IPS DF 19.7 (cell line): ENCODE measurements around the gene TMEM219.
"Not testable (repeated sequence)": the region's sequence is repeated elsewhere in the genome, so short reads cannot be mapped to it uniquely, and the experiment has no call there.

Experiments used
- DNase-seq: peaks from one replicate; pipeline ENCODE4 v3.0.0-alpha.2; 2013; ENCODE audit warnings: low read depth, low spot score

The TMEM219 gene, protein sequence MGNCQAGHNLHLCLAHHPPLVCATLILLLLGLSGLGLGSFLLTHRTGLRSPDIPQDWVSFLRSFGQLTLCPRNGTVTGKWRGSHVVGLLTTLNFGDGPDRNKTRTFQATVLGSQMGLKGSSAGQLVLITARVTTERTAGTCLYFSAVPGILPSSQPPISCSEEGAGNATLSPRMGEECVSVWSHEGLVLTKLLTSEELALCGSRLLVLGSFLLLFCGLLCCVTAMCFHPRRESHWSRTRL

DNA sequence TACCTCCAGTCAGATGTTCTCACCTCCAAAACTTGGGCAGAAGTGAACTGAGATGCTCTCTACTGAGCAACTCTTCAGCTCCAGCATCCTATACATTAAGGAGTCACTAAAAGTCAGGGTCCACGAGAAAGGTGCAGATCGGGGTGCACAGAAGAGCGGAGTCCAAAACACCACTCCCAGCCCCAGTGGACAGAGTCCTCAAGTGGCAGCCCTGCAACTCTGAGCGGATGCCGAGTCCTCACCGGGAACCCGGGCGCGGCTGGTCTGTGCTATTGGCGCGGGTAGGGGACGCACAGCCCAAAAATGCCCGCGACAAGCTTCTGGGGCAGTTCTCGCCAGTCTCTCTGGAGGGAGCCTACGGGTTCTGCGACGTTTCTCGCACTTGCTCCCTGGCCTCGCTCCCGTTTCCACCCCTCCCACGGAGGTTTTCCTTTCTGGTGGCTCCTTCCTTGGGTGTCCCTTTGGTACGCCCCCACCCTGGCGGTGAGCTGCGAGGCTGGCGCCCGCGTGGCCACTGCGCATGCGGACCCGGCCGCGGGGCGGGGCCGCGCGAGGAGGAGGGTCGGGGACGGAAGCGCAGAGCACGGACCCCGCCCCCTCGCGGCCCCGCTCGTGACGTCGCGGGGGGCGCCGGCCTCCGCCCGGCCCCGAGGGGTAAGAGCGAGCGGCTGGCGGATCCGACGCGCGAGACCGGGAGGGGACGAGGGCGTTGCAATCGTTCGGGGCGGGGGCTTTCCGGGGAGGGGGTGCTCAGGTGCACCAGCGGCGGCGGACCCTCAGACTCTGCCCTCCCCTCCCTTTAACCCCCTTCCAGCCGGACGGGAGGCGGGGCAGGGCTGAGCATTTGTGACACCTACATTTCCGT lies at the start of gene TMEM219:
Gene TMEM219, plus strand, starts transcription at position 601 of the 865 bp plus-strand sequence. CDS start 1,065 bp downstream, outside the sequence.
- no peak for DNase-seq

DNA sequence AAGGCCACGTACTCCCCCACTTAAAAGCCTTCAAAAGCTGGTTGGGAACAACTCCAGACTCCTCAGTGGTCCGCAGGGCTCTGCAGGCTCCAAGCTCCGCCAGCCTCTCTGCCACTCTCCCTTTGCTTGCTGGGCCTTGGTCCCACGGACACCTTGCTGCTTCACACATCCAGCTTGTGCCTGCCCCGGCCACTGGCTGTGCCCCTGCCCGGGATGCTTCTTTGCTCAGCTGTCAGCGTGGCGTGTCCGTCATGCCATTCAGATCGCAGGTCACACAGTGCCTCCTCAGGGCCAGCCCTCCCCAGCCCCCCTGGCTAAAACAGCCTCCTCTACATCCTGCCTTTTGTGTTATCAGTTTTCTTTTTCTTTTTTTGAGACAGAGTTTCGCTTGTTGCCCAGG lies 49.8 kb upstream of the TMEM219 start:
- no peak for DNase-seq

DNA sequence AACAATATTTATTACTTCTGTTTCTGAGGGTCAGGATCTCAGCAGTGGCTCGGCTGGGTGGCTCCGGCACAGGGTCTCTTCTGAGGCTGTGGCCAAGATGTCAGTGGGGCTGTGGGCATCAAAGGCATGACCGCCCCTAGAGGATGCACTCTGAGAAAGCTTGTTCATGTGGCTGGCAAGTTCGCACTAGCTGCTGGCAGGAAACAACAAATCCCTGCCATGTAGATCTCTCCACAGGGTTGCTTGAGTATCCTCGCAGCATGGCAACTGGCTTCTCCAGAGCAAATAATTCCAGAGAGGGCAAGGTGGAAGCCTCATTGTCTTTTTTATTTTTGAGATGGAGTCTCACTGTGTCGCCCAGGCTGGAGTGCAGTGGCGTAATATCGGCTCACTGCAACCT lies 48.4 kb upstream of the TMEM219 start:
- DNase-seq = no peak

DNA sequence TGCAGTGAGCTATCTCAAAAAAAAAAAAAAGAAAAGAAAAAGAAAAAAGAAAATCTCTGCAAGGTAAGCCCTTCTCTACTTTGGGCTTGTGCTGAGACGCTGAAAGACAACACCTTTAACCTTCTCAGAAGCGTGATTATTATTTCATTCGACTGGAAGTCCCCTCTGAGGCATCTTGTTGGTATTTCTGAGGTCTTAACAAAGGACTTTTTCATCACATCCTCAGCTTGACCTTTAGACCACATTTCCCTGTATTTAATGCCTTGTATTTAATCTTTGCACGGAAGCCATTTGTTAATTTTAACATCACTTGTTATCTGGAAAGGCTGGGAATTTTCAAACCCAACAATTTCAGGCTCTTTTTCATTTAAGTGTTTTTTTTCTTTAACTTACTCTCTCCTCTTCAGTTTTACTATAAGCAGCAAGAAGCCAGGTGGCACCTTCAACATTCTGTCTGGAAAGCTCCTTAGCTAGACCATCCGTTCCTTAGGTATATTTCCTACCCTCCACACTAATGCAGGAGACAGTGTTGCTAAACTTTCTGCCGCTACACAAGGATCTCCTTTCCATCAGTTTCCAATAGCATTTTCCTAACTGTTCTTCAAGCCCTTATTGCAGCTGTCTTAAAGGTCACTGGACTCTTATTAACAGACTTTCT lies 46.2 kb upstream of the TMEM219 start:
- DNase-seq = no peak

DNA sequence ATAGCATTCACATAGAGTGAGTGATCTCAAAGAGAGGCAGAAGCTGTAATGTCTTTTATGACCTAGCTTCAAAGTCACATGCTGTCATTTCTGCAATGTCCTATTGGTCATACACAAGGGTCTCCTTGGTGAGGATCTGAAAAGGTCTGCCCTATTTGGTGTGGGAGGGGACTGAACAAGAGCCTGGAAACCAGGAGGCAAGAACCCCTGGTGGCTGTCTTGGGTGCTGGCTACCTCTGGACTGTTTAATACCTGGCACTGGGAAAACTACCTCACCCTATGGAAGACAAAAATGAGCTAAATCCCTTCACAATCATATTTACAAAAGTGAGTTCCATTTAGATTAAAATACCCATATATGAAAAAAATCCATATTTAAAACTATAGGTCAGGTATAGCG lies 44.9 kb upstream of the TMEM219 start:
- no peak for DNase-seq

DNA sequence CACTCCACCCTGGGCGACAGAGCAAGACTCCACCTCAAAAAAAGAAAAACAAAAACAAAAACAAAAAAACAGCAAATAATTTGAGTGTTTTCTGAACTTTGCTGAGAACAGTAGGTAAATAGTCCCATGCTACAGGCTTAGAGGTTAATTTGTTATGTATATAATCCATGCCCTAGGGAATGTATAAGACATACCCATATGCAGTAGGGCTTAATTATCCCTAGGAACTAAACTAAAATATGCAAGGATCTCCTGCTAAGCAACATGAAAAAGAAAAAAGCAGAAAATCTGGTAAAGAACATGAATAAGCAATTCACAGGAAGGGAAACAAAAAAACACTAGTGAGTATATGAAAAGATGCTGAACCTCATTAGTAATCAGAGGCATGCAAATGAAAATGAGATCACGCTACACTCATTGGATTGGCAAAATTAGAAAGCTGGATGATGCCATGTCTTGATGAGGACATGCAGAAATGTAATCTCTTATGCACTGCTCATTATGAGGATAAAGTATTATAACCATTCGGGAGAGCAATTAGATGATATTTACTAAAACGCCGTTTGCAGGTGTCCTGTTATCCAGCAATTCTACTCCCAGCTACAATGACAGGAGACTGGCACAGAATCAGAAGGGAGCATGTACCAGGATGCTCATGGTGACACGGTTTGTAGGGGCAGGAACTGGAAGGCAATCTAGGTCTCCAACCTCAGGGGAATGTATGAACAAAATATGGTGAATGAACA lies 41.4 kb upstream of the TMEM219 start:
- DNase-seq = no peak

DNA sequence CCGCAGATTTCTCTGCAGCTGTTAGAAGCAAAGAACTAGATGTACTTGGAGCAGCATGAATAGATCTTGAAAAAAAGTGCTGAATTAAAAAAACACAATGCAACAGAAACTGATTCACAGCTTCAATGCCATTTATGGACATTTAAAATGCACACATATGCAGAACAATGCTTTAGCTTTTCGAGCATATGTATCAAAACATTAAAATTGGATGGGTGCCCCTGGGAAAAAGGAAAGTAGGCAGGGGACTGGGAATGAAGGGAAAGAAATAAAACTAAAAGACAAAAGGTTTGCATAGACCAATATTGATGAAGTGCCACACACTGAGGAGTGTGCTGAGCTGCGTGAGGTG lies 40.9 kb upstream of the TMEM219 start:
- no peak for DNase-seq

DNA sequence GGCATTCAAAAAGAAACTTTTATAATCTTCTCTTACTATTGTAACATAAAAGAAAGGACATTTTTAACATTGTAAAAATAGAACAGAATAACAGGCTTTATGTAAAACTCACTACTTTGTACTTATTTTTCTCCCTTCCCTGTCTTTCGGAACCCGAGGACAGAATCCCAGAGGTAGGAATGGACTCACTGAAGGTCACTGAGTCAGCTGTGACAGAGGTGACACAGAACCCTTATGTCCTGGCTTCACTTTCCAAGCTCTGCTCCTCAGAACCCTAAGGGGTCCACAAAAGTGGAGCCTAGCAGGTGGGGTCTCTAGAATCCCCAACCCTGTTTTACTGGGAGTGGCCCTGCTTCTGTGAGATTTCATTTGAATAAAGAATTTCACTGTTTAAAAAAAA lies 39.6 kb upstream of the TMEM219 start:
- no peak for DNase-seq

DNA sequence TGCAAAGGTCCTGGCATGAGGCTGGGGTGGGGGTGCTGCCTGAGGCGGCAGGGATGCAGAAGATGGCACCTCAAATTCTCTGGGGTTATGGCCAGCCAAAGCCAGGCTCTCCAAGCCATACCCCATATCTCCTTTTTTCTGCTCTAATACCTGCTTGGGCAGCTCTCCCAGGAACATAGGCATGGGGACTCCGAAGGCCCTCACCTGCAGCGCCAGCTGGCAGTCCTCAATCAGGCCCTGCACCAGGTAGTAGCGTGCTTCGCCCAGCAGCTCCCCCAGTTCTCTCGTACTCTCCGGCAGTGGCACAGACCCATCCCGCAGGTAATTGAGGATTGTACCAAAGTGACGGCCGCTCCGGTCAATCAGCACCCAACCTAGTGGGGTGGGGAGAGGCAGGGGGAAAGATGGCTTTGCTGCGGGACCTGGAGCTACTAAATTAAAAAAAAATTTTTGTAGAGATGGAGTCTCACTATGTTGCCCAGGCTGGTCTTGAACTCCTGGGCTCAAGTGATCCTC lies 38.8 kb upstream of the TMEM219 start:
- DNase-seq = no peak

DNA sequence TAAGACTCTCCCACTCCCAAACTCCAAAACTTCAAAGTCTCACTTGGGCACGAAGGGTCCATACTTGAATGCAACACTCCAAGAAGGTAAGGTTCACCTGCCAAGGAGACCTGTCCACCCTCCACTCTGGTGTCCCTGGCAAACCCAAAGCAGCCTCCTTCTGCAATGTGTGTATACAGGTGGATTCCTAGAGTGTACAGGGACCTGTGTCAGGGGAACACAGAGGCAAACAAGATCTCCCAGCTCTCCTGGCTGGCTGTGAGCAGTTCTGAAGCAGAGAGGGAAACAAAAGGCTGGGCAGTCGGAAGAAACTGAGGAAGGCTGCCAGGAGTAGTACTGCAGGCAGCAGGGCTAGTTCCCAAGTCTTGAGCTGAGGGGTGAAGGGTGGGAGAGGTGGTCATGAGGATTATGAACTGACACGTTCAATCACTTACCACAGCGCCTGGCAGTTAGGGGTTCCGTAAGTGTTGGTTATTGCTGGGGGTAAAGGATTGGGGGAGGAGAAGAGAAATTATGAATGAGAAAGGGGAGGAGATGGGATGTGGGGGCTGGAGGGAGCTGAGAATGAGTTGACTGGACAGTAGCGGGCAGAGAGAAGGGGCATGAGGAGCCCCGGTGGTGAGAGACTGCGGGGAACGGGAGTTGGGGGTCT lies 36.6 kb upstream of the TMEM219 start:
- no peak for DNase-seq

DNA sequence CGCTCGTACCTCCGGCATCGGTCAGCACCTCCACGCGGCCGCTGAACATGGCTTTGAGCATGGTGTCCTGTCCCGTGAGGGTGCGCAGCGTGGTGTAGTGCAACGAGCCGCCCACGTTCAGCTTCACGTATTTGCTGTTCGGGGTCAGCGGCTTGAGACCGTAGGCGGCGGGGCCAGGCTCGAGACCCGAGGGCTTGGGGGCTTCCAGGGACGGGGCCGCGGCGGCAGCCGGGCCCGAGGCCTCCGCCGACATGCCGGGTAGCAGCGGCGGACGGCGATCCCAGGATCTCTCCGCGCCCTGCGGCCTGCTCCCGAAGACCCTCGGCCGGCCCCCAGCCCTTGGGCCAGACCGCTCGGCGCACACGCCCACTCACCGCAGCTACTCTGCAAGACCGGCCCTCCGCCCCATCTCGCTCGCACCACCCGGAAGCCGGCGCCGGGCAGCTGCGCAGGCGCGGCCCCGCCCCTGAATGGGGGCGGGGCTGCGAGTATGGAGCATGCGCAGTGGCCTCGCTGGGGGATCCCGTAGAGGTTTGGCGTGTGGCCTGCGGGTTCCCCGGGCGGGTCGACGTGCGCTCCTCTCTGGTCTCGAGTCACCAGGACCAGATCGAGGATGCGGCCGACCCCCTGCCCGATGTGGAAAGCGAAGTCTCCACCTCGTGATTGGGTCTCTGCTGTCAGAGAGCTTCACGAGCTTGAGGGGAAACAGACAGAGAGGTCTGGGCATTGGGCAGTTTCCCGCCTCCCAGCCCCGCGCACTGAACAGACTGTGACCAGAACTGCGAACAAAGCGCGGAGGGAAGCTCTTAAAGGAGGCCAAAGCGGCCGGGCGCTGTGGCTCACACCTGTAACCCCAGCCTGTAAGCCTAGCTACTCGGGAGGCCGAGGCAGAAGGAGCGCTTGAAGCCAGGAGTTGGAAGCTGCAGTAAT lies 35.8 kb upstream of the TMEM219 start, which contains the start of gene KCTD13:
Gene KCTD13, minus strand, starts transcription at position 446 of the 930 bp plus-strand sequence. Its CDS starts 193 bp downstream, at position 253.
- DNase-seq = peak; percentile 40

DNA sequence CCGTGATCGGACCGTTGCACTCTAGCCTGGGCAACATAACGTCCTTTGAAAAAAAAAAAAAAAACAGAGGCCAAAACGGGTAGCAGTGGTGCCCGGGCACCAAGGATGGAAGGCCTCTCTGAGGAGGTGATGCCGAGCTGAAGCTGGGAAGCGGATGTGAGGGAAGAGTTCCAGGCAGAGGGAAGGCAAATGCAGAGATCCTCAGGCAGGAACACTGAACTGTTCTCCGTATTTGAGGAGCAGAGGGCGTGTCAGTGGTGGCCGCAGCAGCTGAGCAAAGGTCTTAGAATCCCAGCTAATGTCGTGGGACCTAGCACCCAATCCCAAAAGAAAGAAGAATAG lies 35.2 kb upstream of the TMEM219 start:
- no peak for DNase-seq

DNA sequence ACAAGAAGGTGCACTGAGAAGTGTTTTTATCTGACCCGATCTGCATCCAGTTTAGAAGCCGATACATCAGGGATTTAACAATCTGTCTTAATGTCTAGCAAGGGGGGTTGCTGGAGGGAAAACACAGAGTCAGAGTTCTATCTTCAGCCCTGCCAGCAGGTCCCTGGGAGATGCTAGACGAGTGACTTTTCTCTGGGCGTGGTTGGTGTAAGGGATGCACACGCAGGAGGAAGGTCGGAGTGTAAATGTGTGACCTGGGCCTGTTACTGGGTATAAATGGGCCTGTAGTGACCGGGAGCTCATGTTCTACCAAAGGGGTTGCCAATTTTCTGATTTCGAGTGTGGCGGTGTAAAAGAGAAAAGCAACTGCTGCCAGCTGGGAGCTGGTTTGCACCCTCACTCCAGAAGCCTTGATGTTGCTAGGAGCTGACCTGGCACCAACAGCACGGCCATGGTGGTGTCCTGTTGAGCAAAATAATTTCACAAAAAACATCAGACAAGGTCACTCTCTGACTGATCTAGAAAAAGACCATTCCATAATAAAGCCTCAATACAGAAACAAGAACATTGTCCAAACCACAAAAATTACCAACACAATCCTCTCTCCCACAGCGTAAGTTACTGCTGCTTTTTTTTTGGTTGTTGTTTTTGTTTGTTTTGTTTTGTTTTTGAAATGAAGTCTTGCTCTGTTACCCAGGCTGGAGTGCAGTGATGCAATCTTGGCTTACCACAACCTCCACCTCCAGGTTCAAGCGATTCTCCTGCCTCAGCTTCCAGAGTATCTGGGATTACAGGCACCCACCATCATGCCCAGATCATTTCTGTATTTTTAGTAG lies 34.6 kb upstream of the TMEM219 start:
- DNase-seq = no peak

DNA sequence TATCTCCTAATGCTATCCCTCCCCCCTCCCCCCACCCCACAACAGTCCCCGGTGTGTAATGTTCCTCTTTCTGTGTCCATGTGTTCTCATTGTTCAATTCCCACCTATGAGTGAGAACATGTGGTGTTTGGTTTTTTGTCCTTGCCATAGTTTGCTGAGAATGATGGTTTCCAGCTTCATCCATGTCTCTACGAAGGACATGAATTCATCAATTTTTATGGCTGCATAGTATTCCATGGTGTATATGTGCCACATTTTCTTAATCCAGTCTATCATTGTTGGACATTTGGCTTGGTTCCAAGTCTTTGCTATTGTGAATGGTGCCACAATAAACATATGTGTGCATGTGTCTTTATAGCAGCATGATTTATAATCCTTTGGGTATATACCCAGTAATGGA lies 30.1 kb upstream of the TMEM219 start:
- not testable (repeated sequence) for DNase-seq

DNA sequence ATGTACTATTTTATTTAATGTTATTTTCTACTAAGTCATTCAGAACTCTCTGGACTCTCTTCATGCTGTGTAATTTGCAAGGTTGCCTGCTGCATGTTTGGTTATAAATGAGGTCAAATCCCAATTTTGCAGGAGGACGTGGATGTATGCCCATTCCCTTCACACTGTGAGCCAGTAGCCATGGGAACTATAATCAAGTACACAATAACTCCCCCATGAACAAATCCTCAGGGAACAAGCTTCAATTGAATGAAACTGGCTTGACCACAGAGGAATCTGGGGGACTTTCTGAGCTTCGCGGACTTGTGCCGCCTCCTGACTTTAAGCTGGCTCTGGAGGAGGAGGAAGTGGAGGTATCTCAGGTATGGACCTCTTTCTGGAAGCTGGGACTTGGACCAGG lies 21.2 kb upstream of the TMEM219 start:
- no peak for DNase-seq

DNA sequence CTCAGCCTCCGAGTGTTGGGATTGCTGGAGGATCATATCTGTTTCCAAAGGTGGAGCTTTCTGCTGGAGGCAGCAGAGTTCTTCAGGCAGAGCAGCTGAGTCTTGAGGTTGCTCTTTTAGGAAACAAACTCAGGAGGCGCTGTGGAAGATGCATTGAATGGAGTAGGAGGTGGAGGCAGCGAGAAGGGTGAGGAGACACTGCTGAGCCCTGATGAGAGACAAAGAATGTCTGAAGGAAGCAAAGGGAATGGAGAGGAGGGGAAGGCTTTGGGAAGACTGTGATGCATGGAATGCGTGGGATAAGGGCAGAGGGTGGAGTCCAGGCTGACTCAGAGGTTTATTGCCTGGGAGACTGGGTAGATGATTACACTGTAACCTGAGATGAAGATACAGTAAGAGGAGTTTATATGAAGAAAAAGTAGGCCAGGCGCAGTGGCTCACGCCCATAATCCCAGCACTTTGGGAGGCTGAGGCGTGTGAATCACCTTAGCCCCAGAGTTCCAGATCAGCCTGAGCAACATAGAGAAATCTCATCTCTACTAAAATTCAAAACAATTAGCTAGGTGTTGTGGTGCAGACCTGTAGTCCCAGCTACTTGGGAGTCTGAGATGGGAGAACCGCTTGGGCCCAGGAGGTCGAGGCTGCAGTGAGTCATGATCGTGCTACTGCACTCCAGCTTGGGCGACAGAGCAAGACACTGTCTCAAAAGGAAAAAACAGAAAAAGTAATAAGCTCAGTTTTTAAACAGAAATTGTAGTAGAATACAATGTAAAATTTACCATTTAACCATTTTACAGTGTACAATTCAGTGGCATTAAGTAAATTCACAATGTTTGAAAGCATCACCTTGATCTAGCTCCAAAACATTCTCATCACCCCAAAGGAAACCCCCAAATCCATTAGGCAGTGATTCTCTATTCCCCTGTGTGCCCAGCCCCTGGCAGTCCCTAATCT lies 17.8 kb upstream of the TMEM219 start:
- no peak for DNase-seq

DNA sequence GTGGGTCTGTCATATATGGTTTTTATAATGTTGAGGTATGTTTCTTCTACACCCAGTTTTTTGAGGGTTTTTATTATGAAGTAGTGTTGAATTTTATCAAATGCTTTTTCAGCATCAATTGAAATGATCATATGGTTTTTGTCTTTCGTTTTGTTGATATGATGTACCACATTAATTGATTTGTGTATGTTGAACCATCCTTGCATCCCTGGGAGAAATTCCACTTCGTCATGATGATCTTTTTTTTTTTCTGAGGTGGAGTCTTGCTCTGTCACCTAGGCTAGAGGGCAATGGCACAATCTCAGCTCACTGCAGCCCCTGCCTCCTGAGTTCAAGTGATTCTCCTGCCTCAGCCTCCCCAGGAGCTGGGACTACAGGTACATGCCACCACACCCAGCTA lies 14.0 kb upstream of the TMEM219 start:
- DNase-seq = no peak
